HFFc6 (cell line): ENCODE results near the gene CIDEB. TPM values are rescaled to one million over a fixed set of nuclear protein-coding genes. Genes with fewer than 3 reads are reported as not detected.

ENCODE experiments used
- DNase-seq: peaks from one replicate; pipeline ENCODE4 v3.0.0-alpha.2; 2018
- H3K27ac Mint-ChIP-seq: 2 replicates; pipeline ENCODE4 v1.8.0; 2020; ENCODE audit warnings: mild to moderate bottlenecking, mixed read lengths
- H3K27me3 Mint-ChIP-seq: 2 replicates; pipeline ENCODE4 v1.8.0; 2021; ENCODE audit warnings: mild to moderate bottlenecking, moderate library complexity, mixed read lengths; ENCODE audit not compliant: insufficient read depth
- H3K36me3 Mint-ChIP-seq: 2 replicates; pipeline ENCODE4 v1.8.0; 2021; ENCODE audit warnings: low read depth, mixed read lengths
- H3K4me1 Mint-ChIP-seq: 2 replicates; pipeline ENCODE4 v1.8.0; 2020; ENCODE audit warnings: low read depth, mixed read lengths
- H3K4me3 Mint-ChIP-seq: 2 replicates; pipeline ENCODE4 v1.8.0; 2020; ENCODE audit warnings: mild to moderate bottlenecking, moderate library complexity, mixed read lengths
- H3K9me3 Mint-ChIP-seq: 2 replicates; pipeline ENCODE4 v1.8.0; 2020; ENCODE audit warnings: mild to moderate bottlenecking, mixed read lengths
- CTCF ChIP-seq: fragments of 200-600 bp; sonication (generic); IDR thresholded peaks from 2 replicates; pipeline ENCODE4 v1.5.0; 2021; ENCODE audit warnings: antibody characterized with exemption, mild to moderate bottlenecking
- total RNA-seq, 6 experiments: library from RNA; stranded (reverse); fragmentation: NEBNext Ultra II Directional; extraction: Animal tissue kit (Norgen Biotek cat#: 25700); gene quantifications; 2 replicates in 1 of 6; 3 replicates in 5 of 6; pipeline ENCODE4 v1.2.3, GENCODE V29; 2021

CIDEB gene
- total RNA-seq, 6 experiments from 2014 or later: 0.17 to 0.40 (median 0.20) TPM; not detected in 1

DNA sequence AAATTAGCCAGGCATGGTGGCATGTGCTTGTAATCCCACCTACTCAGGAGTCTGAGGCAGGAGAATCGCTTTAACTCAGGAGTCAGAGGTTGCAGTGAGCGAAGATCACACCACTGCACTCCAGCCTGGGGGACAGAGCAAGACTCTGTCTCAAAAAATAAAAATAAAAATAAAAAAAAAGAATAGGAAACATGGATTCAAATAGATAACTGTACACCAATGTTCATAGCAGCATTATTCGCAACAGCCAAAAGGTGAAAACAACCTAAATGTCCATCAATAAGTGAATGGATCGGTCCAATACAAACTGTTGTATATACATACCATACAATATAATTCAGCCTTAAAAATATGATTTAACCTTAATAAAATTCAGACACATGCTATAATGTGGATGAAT, 35.1 kb upstream of the CIDEB start:
- Mint-ChIP-seq H3K4me3 (no peak overlapping the region), H3K4me1 (no peaks in the 10 kb centered on the region), H3K36me3 (no peaks in the 10 kb centered on the region), H3K9me3 (no peaks in the 10 kb centered on the region), H3K27me3 (peaks cover 39% of the 10 kb centered on the region), H3K27ac (no peak overlapping the region)
- no peak for TF ChIP-seq CTCF
- no peak for DNase-seq

- Mint-ChIP-seq H3K4me3 (no peak overlapping the region), H3K27me3 (peaks cover 52% of the 10 kb centered on the region), H3K36me3 (no peaks in the 10 kb centered on the region), H3K4me1 (no peaks in the 10 kb centered on the region; the same call in 1 of the 2 replicates), H3K27ac (no peak overlapping the region), H3K9me3 (no peaks in the 10 kb centered on the region)
- no peak for DNase-seq
- no peak for TF ChIP-seq CTCF
Measured at GRCh38 chr14:24340606-24341005, 32.8 kb upstream of the CIDEB start.

DNA sequence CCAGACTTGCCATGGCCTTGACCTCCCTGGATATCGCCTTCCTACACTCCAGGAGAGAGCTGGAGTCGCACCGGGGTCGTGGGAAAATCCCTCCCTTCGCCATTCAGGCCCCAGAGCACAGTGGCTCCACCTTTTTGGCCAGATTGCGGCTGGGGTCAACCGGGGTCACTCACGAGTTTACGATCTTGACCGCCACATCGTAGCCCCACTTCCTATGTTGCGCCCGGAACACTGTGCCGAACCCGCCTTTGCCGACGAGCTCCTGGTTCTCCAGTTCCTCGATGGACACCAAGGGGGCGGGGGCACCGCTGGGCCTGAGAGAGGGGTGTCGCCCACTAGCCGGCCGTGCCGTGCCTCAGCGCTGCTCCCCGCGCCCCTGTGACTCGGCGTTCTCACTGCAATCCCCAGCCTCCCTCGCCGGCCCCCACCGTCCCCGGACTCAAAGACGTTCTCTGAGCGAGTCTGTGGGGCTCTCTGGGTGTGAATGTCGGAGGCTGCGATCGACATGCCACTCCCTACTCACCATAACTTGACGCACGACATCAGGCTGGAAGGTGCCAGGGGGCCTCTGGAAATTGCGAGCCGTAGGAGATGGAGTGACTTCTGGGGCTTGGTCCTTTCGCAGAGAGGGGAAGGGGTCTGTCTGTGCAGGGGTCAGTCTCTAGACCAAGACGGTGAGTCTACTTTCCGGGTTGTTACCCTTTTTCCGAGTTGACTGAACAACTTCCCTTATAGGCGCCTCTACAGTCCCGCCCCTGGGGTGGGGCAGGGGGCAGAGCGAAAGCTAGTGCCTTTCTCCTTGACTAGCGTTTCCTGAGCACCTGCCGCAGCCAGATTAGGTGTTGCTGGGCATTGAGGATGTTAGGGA, 31.7 kb upstream of the CIDEB start, which contains the start of gene RIPK3:
Gene RIPK3, minus strand, starts transcription at position 708 of the 868 bp plus-strand sequence. Its CDS starts 165 bp downstream, at position 543.
- H3K4me3 Mint-ChIP-seq: no peak within 1 kb of the TSS
- no peak for DNase-seq
- no peaks in the 10 kb centered on the region for H3K36me3 Mint-ChIP-seq
- H3K27me3 Mint-ChIP-seq: peaks cover 52% of the 10 kb centered on the region
- H3K4me1 Mint-ChIP-seq: peaks cover 5% of the 10 kb centered on the region; the same call in 1 of the 2 replicates
- no peak within 1 kb of the TSS for H3K27ac Mint-ChIP-seq
- no peaks in the 10 kb centered on the region for H3K9me3 Mint-ChIP-seq
- TF ChIP-seq CTCF: no peak

DNA sequence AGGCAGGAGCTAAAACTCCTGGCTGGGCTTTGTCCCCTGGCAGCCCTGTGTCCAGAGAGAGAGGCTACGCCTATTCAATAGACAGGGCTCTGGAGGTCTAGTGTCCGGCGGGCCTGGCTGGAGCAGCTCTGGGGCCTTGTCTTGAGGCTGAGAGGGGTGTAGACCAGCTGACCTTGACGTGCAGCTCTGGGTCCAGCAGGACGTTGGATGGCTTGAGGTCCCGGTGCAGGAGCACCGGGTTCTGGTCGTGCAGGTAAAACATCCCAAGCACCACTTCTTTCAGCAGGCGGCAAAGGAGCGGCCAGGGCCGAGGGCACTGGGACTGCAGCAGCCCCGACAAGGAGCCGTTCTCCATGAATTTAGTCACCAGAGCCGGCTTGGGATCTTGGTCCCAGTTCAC, 31.1 kb upstream of the CIDEB start:
- Mint-ChIP-seq H3K4me3 (no peak overlapping the region), H3K27ac (no peak overlapping the region), H3K9me3 (no peaks in the 10 kb centered on the region), H3K36me3 (no peaks in the 10 kb centered on the region), H3K4me1 (peaks cover 11% of the 10 kb centered on the region; the same call in 1 of the 2 replicates), H3K27me3 (peaks cover 55% of the 10 kb centered on the region)
- no peak for TF ChIP-seq CTCF
- DNase-seq: no peak

DNA sequence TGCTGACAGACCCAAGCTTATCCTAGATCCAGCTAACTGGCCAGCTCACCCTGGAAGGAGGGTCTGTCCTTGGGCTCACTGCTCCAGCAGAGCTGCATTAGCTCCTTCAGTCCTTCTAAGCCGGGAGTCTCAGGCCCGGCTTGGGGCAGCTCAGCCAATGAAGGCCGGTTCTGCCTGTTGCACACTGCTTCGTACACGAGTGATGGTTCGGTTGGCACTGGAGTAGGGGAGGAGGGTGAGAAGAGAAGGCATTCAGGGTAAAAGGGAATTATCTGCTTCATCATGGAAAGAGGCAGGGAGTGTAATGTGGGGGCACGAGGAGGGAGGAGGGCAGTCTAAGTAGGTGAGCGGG, 30.0 kb upstream of the CIDEB start:
- H3K4me1 Mint-ChIP-seq: peaks cover 11% of the 10 kb centered on the region; the same call in 1 of the 2 replicates
- H3K4me3 Mint-ChIP-seq: no peak overlapping the region
- H3K27ac Mint-ChIP-seq: no peak overlapping the region
- no peak for TF ChIP-seq CTCF
- H3K27me3 Mint-ChIP-seq: peaks cover 55% of the 10 kb centered on the region
- H3K9me3 Mint-ChIP-seq: no peaks in the 10 kb centered on the region
- DNase-seq: no peak
- H3K36me3 Mint-ChIP-seq: no peaks in the 10 kb centered on the region
